HG03097 (cell line): ENCODE measurements around the gene CTSE.
"Not testable (repeated sequence)": the region's sequence is repeated elsewhere in the genome, so short reads cannot be mapped to it uniquely, and the experiment has no call there.

Experiments used
- ATAC-seq: cut with Tn5 transposase; IDR thresholded peaks from one replicate; pipeline ENCODE4 v1.9.1; 2021; ENCODE audit not compliant: unreplicated experiment, low FRiP score

The CTSE gene

DNA sequence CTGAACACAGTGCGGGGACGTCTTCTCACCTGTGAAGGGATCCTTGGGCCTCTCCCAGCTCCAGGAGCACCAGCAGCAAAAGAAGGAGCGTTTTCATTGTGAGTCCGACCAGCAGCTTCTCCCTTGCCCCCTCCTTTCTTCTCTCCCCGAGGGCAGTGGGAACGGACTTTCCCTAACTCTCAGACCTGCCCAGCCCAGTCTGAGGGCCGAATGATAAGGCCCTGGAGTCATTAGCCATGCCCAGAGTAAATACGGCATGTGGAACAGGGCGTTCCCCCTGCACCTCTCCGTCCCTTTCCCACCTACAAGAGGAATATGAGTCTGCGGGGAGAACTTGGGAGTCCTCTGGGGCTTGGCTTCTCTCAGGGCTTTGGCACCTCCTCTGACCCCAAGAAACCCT lies at the start of gene CTSE:
TSS of gene CTSE (minus strand) at position 201 of the 400 bp plus-strand sequence. CDS start at position 97, 104 bp downstream.
- no peak for ATAC-seq

DNA sequence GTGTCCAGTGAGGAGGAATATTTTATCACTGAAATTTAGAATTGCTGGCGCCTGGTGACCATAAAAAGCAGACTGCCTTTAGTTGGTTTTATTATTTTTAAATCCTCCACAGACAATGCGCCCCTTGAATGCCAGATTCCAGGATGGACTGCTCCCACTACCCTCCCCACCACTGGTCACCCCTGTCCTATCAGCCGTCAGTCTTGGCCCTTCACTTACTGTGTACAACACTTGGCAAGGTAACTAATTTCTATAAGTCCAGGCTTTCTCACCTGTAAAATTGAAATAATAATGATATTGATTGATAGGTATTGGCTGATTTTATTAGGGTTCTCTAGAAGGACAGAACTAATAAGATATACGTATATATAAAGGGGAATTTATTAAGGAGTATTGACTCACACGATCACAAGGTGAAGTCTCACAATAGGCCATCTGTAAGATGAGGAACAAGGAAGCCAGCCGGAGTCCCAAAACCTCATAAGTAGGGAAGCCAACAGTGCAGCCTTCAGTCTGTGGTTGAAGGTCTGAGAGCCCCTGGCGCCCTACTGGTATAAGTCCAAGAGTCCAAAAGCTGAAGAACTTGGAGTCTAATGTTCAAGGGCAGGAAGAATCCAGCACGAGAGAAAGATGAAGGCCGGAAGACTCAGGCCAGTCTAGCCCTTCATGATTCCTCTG lies 47.1 kb upstream of the CTSE start:
- no peak for ATAC-seq

DNA sequence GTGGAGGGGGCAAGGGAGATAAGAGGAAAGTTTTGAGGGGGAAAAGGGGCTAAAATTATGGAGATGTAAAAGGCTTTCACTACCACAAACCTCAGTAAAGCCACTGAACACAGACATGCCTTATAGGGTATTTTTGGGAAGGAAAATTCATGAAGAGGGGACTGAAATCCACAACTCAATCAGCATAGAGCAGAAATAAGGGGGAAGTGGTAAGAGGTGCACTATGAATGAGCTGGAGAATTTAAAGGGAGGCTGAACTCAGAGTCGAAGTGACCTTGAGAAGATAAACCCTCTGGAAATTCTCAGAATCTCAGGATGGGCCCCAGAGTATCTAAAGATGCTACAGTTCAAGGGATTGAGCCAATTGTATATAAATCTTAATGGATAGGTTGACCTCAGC lies 44.6 kb upstream of the CTSE start:
- no peak for ATAC-seq

DNA sequence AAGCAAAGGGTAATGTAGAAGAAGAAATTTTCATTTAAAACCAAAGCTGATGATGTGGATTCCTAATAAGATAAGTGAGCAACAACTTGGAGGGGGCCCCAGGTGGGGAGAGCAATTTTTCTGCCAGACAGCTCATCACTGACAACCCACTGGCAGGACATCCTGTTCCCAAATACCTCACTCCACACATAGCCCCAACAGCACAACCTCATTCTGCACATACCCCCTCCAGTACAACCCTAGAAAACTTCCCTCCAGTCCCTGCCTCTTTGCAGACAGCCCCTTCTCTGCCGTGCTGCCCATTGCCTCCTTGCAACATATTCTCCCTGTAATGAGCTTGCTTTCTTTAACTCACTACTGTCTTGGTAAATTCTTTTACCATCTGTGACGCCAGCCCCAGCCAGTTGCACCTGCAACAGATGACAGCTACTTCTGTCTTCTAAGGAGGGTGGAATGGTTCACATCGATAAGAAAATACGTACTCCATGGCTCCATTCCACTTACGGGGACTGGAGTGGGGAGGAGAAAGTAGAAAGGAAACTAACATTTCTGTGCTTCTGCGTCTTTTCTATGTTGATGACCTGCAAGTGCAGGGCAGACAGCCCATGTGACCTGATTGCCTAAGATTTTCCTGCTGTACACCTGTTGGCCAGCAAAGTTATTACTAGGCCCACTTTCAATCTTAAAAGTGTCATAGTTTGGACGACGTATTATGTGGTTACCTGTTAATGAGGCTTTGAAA lies 44.0 kb upstream of the CTSE start:
- no peak for ATAC-seq

DNA sequence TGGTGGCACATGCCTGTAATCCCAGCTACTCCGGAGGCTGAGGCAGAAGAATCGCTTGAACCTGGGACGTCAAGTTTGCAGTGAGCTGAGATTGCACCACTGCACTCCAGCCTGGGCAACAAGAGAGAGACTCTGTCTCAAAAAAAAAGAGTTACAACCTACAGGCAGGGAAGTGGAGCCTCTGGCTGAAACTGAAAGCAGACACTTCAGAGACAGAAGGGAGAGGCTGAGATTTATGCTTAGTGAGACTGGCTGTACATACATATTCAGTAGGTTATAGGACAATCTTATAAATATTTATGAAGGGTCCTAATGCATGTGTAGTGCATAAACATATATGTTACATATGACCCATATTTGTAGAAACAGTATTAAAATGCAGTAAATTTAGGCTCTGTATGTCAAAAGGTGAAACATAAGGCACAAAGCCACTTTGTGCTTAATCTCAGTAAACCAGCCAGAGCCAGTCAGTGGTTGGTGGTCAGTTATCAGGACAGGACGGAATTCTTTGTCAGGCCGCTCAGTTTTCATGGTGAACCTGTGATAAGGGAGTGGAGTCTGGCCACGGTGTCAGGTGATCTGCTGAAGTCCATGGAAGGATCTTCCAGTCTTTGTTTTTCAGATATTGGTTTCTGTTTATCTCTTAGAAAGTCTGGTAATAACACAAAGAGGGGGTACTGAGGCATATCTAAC lies 42.9 kb upstream of the CTSE start:
- ATAC-seq: peak; percentile 62

DNA sequence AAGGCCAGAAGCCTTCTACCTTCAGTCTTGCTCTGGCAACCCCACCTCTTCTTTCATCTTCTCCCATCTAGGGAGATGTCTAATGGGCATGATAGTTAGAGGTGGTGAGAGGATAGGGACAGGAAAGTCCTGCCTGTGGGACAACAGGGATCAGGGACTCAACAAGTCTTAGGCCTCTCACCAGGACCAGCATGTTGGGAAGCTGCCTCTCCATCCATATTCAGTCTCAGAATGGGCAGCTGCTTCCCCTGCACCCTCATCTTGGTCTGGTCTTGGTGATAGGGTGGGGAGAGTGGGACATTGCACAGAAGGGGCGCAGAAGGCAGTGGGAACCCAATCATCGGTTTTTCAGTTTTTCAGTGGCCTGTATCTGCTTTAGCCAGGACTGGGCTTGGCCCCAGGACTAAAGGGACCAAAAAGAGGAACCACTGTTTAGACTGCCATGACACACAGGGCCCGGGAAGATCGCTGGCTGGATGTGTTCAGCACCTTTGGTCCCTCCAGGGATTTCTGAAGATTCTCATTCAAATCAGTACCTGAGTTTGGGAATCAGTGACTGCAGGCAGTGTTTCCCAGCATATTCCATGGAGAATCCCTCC lies 42.0 kb upstream of the CTSE start:
- ATAC-seq: no peak

DNA sequence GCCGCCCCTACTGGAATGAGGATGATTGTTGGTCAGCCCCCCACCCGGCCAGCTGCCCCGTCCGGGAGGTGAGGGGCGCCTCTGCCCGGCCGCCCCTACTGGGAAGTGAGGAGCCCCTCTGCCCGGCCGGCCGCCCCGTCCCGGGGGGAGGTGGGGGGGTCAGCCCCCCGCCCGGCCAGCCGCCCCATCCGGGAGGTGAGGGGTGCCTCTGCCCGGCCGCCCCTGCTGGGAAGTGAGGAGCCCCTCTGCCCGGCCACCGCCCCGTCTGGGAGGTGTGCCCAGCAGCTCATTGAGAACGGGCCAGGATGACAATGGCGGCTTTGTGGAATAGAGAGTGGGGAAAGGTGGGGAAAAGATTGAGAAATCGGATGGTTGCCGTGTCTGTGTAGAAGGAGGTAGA lies 40.8 kb upstream of the CTSE start:
- not testable (repeated sequence) for ATAC-seq

DNA sequence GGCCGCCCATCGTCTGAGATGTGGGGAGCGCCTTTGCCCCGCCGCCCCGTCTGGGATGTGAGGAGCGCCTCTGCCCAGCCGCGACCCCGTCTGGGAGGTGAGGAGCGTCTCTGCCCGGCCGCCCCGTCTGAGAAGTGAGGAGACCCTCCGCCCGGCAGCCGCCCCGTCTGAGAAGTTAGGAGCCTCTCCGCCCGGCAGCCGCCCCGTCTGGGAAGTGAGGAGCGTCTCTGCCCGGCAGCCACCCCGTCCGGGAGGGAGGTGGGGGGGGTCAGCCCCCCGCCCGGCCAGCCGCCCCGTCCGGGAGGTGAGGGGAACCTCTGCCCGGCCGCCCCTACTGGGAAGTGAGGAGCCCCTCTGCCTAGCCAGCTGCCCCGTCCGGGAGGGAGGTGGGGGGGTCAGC lies 40.3 kb upstream of the CTSE start:
- not testable (repeated sequence) for ATAC-seq

DNA sequence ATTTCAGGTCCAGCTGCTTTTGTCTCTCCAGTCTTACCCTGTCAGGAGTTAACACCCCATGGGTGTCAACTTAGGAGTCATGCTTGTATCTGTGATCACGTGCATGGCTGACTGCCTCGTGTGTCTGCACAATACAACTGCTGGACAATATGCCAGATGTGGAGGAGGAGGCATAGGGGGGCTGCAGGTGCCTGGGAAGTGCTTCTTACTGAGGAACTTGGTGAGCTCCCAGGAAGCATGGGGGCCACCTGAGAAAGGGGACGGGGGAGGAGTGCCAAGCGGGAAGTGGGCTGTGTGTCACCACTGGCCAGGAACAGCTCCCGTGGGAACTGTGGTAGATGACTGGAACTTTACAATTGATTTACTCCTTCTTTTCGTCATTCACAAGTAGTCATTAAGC lies 38.8 kb upstream of the CTSE start:
- no peak for ATAC-seq

DNA sequence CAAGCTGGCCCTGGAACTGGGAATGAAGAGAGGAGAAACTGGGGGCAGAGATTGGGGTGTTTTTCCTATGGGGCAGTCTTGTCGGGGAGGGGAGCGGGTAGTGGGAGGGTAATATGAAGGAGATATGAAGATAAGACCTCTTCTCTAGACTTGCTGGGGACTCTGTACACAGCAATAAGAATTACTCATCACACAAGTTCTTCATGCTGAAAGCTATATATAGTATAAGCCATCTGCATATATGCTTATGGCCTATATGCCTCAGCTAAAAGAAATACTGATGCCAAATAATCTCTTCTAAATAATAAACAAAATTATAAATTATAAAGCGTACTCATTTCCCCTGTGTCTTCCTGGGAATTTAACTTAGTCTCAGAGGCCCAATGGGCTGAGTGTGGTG lies 37.1 kb upstream of the CTSE start:
- ATAC-seq: no peak

DNA sequence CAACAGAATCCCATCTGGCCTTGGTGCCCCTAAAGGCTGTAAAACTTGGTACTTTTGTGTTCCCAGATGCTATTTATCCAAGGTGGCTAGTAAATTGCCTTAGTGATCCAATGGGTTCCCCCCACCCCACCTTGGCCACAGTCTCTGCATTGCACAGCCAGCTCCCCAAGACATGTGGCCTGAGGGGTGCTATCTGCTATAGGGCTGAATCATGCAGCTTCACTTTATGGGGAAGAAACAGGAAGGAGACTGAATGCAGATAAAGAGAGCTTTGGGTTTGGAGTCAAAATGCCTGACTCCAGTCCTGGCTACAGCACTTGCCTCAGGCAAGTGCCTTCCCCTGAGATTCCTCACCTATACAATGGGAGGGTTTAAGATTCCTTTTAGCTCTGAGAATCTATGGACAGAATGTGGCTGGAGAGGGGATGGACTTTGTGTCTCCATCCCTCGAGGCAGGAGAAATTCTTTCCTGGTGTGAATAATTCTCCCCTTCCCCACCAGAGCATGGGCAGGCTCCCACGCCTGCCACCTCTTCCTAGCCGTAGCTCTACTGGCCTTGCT lies 35.7 kb upstream of the CTSE start:
- ATAC-seq: no peak

DNA sequence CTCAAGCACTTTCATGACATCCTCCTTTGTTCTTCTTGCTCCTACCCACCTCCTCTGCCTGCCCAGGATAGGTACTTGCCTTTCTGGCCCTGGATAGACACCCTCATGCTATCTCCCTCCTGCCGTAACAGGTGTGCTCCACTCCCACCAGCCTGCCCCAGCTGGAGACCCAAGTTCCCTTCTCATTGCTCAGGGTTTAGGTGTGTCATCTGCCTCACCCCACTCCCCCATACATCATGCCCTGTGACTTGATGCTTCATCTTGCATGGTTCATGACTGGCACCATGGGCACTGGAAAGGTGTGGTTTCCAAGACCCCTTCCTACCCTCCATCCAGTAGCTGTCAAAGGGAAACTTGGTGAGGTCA lies 35.2 kb upstream of the CTSE start:
- no peak for ATAC-seq

DNA sequence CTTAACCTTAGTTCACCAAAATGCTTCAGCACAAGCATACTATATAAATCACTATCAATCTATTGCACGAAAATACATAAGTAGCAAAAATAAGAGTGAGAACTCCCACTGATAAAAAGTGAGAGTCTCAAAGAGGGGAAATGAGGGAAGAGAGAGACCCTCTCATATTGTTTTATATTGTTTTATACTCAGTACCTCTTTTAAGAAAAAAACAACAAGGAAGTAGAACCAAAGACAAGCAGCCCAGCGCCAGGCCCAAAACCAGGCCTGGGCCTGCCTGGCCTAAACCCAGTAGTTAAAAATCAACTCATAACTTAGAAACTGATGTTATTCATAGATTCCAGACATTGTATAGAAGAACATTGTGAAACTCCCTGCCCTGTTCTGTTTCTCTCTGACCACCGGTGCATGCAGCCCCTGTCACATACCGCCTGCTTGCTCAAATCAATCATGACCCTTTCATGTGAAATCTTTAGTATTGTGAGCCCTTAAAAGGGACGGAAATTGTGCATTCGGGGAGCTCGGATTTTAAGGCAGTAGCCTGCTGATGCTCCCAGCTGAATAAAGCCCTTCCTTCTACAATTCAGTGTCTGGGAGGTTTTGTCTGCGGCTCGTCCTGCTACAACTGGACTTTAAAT lies 34.7 kb upstream of the CTSE start:
- not testable (repeated sequence) for ATAC-seq

DNA sequence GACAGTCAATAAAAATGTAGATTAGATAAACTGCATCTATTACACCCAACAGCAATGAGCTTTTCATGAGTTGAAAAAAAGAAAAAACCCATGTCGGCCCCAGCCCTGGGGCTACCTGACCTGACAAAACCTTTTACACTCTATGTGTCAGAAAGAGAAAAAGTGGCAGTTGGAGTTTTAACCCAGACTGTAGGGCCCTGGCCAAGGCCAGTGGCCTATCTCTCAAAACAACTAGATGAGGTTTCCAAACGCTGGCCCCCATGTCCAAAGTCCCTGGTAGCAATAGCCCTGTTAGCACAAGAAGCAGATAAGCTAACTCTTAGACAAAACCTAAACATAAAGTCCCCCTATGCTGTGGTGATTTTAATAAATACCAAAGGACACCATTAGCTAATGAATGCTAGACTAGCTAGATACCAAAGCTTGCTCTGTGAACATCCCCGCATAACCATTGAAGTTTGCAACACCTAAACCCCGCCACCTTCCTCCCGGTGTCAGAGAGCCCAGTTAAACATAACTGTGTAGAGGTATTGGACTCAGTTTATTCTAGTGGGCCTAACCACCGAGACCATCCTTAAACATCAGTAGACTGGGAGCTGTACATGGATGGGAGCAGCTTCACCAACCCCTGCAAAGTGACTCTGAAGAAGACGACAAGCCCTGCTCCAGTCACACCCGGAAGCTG lies 32.1 kb upstream of the CTSE start:
- not testable (repeated sequence) for ATAC-seq

DNA sequence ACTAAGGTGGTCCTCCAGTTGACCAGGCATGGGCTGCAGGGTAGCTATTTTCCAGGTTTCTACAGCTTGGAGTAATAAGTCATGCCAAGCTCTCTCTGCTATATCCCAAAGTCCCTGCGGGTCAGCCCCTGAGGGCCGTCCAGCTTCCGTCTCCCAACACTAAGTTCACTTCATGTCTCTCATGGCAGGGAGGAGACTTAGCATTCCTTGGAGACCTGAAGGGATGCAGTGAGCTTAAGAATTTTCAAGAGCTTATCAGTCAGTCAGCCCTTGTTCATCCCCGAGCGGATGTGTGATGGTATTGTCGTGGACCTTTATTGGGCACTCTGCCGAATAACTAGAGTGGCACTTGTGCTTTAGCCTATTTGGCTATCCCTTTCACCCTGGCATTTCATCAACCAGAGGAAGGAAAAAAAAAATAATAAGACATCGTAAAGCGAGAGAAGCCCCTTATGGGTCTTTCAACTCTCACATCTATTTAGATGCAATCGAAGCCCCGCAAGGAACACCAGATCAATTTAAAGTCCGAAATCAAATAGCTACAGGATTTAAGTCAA lies 31.5 kb upstream of the CTSE start:
- ATAC-seq: not testable (repeated sequence)

DNA sequence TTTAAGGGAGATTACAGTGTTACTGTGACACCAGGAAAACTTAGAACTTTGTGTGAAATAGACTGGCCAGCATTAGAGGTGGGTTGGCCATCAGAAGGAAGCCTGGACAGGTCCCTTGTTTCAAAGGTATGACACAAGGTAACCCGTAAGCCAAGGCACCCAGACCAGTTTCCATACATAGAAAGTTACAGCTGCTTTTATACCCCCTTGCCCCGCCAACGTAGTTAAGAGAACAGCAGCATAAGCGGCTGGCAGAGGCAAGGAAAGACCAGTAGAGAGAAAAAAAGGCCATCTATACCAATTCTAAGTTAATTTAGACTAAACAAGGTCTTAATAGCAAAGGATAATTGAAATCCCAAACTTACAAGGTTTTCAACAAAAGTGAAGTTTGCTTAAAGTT lies 29.9 kb upstream of the CTSE start:
- ATAC-seq: not testable (repeated sequence)

DNA sequence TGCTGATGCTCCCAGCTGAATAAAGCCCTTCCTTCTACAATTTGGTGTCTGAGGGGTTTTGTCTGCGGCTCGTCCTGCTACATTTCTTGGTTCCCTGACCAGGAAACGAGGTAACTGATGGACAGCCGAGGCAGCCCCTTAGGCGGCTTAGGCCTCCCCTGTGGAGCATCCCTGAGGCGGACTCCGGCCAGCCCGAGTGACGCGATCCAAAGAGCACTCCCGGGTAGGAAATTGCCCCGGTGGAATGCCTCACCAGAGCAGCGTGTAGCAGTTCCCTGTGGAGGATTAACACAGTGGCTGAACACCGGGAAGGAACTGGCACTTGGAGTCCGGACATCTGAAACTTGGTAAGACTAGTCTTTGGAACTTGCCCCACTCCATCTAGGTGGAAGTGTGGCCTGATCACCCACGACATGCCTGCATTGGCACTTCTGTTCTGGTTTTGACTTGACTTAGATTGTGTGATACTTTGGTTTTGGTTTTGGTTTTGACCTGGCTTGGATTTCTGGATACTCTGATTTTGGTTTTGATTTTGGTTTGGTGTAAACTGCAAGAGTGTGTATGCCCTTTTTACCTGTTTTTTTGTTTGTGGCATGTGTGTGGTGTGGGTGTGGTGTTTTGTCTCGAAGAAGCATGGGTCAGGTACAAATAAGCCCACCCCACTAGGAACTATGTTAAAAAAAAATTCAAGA lies 29.4 kb upstream of the CTSE start, which contains the start of gene RHEX:
TSS of gene RHEX (plus strand) at position 255 of the 692 bp plus-strand sequence. CDS start 44,656 bp downstream, outside the sequence.
- not testable (repeated sequence) for ATAC-seq

DNA sequence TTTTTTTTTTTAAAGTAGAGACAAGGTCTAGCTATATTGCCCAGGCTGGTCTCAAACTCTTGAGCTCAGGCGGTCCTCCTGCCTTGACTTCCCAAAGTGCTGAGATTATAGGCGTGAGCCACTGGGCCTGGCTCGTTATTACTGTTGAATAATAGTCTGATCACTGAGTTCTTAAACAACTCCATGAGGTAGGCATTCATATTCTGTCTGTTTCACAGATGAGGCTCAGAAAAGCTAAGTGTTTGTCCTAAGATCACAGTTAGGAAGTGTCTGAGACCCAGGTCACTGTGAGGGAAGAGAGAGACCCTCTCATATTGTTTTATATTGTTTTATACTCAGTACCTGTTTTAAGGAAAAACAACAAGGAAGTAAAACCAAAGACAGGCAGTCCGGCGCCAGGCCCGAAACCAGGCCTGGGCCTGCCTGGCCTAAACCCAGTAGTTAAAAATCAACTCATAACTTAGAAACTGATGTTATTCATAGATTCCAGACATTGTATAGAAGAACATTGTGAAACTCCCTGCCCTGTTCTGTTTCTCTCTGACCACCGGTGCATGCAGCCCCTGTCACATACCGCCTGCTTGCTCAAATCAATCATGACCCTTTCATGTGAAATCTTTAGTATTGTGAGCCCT lies 28.7 kb upstream of the CTSE start:
- ATAC-seq: not testable (repeated sequence)
